Right lobe of liver (tissue), 4 donors: ENCODE measurements around the gene DAZAP1.

Experiments used
- POLR2A ChIP-seq: fragments of 450-650 bp; IDR thresholded peaks from one replicate; pipeline ENCODE4 v1.6.1; 2017; ENCODE audit warnings: antibody characterized with exemption, mild to moderate bottlenecking
- TF ChIP-seq, protein P1 (sequence below), 4 donors: fragments of 200-600 bp in 3 of 4; fragments of 450-650 bp in 1 of 4; IDR thresholded peaks; one replicate each; pipeline versions ENCODE4 v1.5.1 to v1.8.0; 2016 to 2022; ENCODE audit warnings: antibody characterized with exemption in 4 of 4, mild to moderate bottlenecking in 2 of 4
- donor health status: DM: no; HTN: no; CAD: no.
- donor health status: DM: no; HTN: no; CAD: no.
- donor health status: DM: no; HTN: yes; CAD: no.

DNA sequence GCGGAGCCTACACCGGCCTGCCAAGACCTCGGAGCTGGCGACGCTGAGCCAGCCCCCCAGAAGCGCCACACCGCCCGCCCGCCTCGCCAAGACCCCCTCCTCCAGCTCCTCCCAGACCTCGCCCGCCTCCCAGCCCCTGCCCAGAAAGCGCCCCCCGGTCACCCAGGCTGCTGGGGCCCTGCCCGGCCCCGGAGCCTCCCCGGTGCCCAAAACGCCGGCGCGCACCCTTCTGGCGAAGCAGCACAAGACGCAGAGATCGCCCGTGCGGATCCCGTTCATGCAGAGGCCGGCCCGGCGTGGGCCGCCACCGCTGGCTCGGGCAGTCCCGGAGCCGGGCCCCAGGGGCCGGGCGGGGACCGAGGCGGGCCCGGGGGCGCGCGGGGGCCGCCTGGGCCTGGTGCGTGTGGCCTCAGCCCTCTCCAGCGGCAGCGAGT lies 61.5 kb downstream of the DAZAP1 start:
- TF ChIP-seq POLR2A, result no peak
- TF ChIP-seq, protein P1, sequence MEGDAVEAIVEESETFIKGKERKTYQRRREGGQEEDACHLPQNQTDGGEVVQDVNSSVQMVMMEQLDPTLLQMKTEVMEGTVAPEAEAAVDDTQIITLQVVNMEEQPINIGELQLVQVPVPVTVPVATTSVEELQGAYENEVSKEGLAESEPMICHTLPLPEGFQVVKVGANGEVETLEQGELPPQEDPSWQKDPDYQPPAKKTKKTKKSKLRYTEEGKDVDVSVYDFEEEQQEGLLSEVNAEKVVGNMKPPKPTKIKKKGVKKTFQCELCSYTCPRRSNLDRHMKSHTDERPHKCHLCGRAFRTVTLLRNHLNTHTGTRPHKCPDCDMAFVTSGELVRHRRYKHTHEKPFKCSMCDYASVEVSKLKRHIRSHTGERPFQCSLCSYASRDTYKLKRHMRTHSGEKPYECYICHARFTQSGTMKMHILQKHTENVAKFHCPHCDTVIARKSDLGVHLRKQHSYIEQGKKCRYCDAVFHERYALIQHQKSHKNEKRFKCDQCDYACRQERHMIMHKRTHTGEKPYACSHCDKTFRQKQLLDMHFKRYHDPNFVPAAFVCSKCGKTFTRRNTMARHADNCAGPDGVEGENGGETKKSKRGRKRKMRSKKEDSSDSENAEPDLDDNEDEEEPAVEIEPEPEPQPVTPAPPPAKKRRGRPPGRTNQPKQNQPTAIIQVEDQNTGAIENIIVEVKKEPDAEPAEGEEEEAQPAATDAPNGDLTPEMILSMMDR (IDR thresholded peaks at IDR 0.05), result peak in 1 of 4 donors; percentile 15
